Thyroid gland (tissue), 4 donors: ENCODE measurements around the gene TEX48.

Source experiments
- POLR2A ChIP-seq, 2 donors: fragments of 450-650 bp; IDR thresholded peaks; one replicate each; pipeline ENCODE4 v1.6.1; 2017; ENCODE audit warnings: antibody characterized with exemption in 2 of 2, mild to moderate bottlenecking in 2 of 2, moderate library complexity in 1 of 2
- TF ChIP-seq, protein P1 (sequence below), 6 experiments: fragments of 200-600 bp in 3 of 6; fragments of 450-650 bp in 3 of 6; sonication (generic) in 3 of 6; IDR thresholded peaks; one replicate each; pipeline ENCODE4 v1.5.1; 2016 to 2019; ENCODE audit warnings: antibody characterized with exemption in 6 of 6, mild to moderate bottlenecking in 2 of 6, inconsistent platforms in 1 of 6, moderate library complexity in 1 of 6

DNA sequence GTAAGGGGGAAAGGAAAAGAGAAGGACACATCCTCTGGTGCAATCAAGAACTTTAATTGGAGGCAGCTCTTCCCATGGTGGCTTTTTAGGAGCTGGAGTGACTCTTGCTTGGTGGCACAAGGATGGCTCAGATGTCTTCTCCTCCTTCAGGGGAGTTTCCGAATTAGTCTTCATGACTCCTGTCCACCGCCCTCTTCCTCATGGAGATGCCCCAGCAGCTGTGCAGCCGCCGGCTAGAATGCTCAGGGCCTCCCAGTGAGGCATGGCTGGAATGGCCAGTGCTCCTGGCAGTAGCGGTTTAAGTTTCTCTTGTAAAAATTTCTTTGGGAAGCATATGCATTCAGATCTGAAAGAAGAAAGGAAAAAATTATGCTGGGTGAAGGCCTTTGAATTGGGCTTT is 15.6 kb downstream of the TEX48 start:
- TF ChIP-seq, protein P1, sequence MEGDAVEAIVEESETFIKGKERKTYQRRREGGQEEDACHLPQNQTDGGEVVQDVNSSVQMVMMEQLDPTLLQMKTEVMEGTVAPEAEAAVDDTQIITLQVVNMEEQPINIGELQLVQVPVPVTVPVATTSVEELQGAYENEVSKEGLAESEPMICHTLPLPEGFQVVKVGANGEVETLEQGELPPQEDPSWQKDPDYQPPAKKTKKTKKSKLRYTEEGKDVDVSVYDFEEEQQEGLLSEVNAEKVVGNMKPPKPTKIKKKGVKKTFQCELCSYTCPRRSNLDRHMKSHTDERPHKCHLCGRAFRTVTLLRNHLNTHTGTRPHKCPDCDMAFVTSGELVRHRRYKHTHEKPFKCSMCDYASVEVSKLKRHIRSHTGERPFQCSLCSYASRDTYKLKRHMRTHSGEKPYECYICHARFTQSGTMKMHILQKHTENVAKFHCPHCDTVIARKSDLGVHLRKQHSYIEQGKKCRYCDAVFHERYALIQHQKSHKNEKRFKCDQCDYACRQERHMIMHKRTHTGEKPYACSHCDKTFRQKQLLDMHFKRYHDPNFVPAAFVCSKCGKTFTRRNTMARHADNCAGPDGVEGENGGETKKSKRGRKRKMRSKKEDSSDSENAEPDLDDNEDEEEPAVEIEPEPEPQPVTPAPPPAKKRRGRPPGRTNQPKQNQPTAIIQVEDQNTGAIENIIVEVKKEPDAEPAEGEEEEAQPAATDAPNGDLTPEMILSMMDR (IDR thresholded peaks at IDR 0.05) = no peak
- no peak for TF ChIP-seq POLR2A (IDR thresholded peaks at IDR 0.05)
